GM18909 (cell line): ENCODE data around the gene PTGR1.

Source experiments
- ATAC-seq: cut with Tn5 transposase; IDR thresholded peaks from one replicate; pipeline ENCODE4 v1.9.1; 2021; ENCODE audit warnings: mild to moderate bottlenecking; ENCODE audit not compliant: unreplicated experiment, poor library complexity

The PTGR1 gene

DNA sequence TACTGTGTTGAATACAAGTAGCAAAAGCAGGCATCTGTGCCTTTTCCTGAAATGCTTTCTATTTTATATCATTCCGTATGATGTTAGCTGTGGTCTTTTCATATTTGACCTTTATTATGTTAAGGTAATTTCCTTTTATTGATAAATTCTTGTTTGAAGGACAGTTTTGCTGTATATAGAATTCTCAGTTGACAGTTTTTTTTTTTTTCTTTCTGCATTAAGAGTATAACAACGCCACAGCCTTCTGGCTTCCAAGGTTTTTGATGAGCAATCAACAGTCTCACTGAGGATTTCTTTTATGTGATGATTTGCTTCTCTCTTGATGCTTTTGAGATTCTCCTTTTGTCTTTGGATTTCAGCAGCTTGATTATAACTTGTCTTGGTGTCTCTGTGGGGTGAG lies 50.8 kb downstream of the PTGR1 start:
- ATAC-seq = no peak

DNA sequence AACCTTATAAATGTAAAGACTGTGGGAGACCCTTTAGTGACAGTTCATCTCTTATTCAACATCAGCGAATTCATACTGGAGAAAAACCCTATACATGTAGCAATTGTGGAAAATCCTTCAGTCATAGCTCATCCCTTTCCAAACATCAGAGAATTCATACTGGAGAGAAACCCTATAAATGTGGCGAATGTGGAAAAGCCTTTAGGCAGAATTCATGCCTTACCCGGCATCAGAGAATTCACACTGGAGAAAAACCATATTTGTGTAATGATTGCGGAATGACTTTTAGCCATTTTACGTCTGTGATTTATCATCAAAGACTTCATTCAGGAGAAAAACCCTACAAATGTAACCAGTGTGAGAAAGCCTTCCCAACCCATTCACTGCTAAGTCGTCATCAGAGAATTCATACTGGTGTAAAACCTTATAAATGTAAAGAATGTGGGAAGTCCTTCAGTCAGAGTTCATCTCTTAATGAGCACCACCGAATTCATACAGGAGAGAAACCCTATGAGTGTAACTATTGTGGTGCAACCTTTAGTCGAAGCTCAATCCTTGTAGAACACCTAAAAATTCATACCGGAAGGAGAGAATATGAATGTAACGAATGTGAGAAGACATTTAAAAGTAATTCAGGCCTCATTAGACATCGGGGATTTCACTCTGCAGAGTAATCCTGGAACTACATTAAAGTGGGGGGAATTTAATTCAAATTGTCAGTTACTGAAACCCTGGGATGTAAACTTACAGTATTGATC lies 56.8 kb downstream of the PTGR1 start:
- no peak for ATAC-seq

DNA sequence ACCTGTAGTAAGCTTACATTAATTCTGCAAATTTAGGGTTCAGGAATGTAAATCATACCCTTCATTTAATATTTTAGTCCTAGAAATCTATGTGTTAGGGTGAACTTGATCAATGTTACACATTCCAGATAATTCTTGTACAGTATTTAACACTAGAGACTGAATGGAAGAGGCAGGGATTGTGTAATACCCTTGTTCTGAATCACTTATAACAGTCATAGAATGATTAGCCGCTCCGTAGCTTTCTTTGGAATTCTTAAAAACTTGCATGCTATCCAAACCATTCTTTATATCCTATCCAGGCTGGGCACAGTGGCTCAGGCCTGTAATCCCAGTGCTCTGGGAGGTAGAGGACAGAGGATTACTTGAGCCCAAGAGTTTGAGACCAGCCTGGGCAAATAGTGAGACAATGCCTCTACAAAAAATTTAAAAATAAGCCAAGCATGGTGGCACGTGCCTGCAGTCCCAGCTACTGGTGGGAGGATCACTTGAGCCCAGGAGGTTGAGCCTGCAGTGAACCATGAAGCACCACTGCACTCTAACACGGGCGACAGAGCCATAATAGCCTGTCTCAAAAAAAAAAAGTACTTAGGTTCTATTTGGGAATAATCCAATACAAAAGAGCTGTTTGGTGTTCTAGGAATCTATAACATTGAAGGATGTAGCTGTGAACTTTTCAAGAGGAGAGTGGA lies 66.2 kb downstream of the PTGR1 start:
- no peak for ATAC-seq

DNA sequence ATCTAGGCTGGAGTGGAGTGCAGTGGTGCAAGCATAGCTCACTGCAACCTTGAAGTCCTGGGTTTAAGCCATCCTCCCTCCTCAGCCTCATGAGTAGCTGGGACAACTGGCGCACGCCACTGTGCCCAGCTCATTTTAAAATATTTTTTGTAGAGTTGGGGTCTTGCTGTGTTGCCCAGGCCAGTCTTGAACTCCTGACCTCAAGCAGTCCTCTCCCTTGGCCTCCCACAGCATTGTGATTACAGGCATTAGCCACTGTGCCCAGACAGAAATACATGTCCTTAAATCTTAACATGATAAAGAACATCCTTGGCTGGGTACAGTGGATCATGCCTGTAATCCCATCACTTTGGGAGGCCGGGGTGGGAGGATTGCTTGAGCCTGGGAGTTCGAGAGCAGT lies 67.7 kb downstream of the PTGR1 start:
- no peak for ATAC-seq

DNA sequence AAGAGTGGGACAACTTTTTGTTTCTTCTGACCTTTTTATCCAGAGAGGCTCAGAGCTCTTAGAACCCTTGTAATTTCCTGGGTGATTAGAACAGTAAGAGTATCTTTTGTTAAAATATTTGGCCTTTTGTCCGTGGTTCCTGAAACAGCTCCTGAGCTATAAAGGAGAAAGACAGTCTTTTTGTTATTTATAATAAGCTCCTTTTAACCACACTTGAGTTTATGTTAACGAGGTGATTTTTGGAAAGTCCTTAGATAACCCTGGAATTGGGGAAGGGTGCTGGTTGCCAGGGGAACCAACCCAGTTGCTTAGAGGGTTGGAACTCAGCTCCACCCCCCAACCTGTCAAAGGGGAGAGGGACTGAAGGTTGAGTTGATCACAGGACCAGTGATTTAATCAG lies 69.7 kb downstream of the PTGR1 start:
- no peak for ATAC-seq

GRCh38 chr9:111527347-111527746 lies 72.1 kb downstream of the PTGR1 start:
- ATAC-seq = no peak

GRCh38 chr9:111525056-111525977 lies 74.1 kb downstream of the PTGR1 start, which contains the start of gene ZNF483:
ZNF483 (plus strand) TSS chr9:111525179; CDS start chr9:111527396, 2,217 bp downstream.
- ATAC-seq = peak; percentile 74

GRCh38 chr9:111524731-111525055 lies 74.8 kb downstream of the PTGR1 start:
- ATAC-seq = no peak

DNA sequence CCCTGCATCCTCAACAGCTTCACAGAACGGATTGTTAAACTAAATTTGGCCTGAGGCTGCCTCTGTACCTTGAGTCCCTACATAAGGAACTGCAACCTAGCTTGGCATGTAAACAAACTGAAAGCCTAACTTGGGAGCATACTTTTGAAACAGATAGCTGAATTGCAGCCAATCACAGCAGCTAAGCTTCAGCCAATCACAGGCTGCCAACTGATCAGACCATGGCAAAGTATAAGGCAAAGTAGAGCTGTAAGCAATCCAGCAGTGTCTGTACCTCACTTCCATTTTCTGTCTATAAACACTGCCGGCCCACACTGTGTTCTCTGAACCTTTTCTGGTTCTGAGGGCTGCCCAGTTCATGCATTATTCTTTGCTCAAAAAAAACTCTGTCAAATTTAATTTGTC lies 83.4 kb downstream of the PTGR1 start:
- no peak for ATAC-seq

DNA sequence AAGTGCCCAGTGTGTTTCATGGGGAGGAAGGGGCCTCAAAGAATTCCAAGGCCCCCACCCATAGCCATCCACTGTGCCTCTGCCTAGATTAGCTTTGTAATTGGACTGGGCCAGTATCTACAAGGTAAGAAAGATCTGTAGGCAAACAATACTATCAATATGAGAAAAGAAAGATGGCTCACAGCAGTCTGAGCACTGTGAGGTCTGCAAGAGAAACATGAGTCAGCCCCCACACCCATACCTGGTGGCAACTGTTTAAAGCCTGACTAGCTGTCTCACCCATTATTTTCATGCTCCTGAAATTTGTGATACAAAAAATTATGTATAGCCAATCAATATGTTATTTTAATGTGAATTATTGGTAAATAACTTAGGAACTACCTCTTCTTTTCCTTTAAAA lies 84.5 kb downstream of the PTGR1 start:
- no peak for ATAC-seq
